K562 (cell line): ENCODE measurements around the gene HPS1. TPM values are rescaled to one million over a fixed set of nuclear protein-coding genes. Genes with fewer than 3 reads are reported as not detected.
A peak's percentile ranks its signal among the peaks of the same experiment; 100 is the strongest.

Experiments
- CREM ChIP-seq: IDR thresholded peaks from 2 replicates; pipeline ENCODE4 v1.6.1; 2014; ENCODE audit warnings: antibody characterized with exemption, low read depth
- ESRRA ChIP-seq: fragments of 450-650 bp; IDR thresholded peaks from 2 replicates; pipeline ENCODE4 v1.6.1; 2014; ENCODE audit warnings: low read depth, mild to moderate bottlenecking, moderate library complexity, borderline replicate concordance
- JUND ChIP-seq, 2 experiments: IDR thresholded peaks; 2 replicates in 1 of 2; 3 replicates in 1 of 2; pipeline ENCODE4 v1.6.1; 2011; ENCODE audit warnings: borderline replicate concordance in 2 of 2, low read depth in 2 of 2, low read length in 2 of 2, improper control_type of control experiment in 1 of 2, missing biosample characterization in 1 of 2, missing genetic modification characterization in 1 of 2, missing genetic modification reagents in 1 of 2
- POLR2G ChIP-seq: fragments of 200-400 bp; formaldehyde crosslinking; IDR thresholded peaks from 2 replicates; pipeline ENCODE4 v1.6.1; 2017; ENCODE audit warnings: low read depth, mild to moderate bottlenecking, antibody characterized with exemption, low read length, moderate library complexity
- polyA plus RNA-seq, 8 experiments: library from polyadenylated mRNA; depleted of rRNA in 4 of 8; stranded (reverse) in 5 of 8; unstranded in 3 of 8; fragments of >200 nt; fragmentation: Nextera tagmentation in 2 of 8; fragmentation: Illumina TruSeq in 1 of 8; extraction: Ambion mirVana in 2 of 8; extraction: Trizol in 1 of 8; gene quantifications; 2 replicates each; pipeline versions ENCODE4 v1.2.1 to v1.2.3, GENCODE V29; 2011 to 2014; ENCODE audit warnings: inconsistent platforms in 1 of 8, missing spikeins in 1 of 8
- total RNA-seq, 7 experiments: library from RNA; depleted of rRNA in 6 of 7; stranded (reverse); fragments of >200 nt in 6 of 7; fragmentation: Illumina TruSeq in 2 of 7; extraction: Trizol in 2 of 7; gene quantifications; 2 replicates each; pipeline versions ENCODE4 v1.2.1 to v1.2.3, GENCODE V29; 2011 to 2021; ENCODE audit warnings: low replicate concordance in 1 of 7
- TF ChIP-seq, protein P1 (sequence below), 2 experiments: fragments of 450-650 bp in 1 of 2; sonication (generic) in 1 of 2; formaldehyde crosslinking in 1 of 2; IDR thresholded peaks; 2 replicates each; pipeline versions ENCODE4 v1.7.1 to v1.9.0; 2016 to 2022; ENCODE audit warnings: inconsistent platforms in 1 of 2, mild to moderate bottlenecking in 1 of 2, missing genetic modification reagents in 1 of 2
- TF ChIP-seq, protein P2 (sequence below): sonication (generic); formaldehyde crosslinking; IDR thresholded peaks from 2 replicates; pipeline ENCODE4 v1.9.0; 2022; ENCODE audit warnings: mild to moderate bottlenecking, missing genetic modification reagents
- TF ChIP-seq, protein P3 (sequence below): fragments of 250-450 bp; sonication (Bioruptor Pico); IDR thresholded peaks from 2 replicates; pipeline ENCODE4 v1.4.0; 2020; ENCODE audit warnings: mild to moderate bottlenecking
- TF ChIP-seq, protein P4 (sequence below), 2 experiments: fragments of 250-450 bp in 1 of 2; fragments of 450-650 bp in 1 of 2; sonication (Bioruptor Pico) in 1 of 2; IDR thresholded peaks; 2 replicates each; pipeline versions ENCODE4 v1.6.1 to v1.8.0; 2016 to 2021; ENCODE audit warnings: mild to moderate bottlenecking in 2 of 2, moderate library complexity in 2 of 2, missing compliant biosample characterization in 1 of 2, missing genetic modification characterization in 1 of 2
- TF ChIP-seq, protein P5 (sequence below): fragments of 250-450 bp; sonication (Bioruptor Pico); IDR thresholded peaks from 2 replicates; pipeline ENCODE4 v1.4.0; 2020; ENCODE audit warnings: mild to moderate bottlenecking, moderate library complexity, borderline replicate concordance

The HPS1 gene
- total and polyA plus RNA-seq, 9 of the 15 experiments (the other 6 are each of a cell fraction or from before 2014, with no cell fraction given), result 18.1 to 43.6 (median 26.3) TPM

DNA sequence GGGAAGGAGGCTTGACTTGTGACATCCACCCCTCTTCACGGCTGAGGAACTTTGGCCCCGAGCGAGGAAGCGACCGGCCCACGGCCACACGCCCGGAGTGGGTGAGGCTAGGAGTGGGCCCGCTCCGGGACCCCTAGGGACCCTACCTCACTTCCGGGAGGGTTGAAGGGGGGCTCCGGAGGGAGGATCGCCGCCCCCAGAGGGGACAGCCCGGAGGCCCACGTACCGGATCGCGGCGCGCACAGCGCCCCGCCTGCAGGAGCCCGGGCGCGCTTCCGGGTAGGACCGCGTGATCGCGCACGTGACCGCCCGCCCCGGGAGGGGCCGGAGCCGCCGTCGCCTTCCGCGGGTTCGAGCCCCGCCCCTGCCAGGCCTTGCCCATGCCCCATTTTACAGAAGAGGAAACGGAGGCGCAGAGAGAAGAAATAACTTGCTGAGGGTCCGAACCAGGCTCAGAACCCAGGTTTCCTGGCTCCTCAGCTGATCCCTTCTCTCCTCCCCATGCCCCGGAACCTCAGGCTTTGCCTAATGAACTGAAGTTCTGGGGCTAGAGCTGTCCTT, at the start of gene HPS1 (continued):
- TF ChIP-seq, protein P1, sequence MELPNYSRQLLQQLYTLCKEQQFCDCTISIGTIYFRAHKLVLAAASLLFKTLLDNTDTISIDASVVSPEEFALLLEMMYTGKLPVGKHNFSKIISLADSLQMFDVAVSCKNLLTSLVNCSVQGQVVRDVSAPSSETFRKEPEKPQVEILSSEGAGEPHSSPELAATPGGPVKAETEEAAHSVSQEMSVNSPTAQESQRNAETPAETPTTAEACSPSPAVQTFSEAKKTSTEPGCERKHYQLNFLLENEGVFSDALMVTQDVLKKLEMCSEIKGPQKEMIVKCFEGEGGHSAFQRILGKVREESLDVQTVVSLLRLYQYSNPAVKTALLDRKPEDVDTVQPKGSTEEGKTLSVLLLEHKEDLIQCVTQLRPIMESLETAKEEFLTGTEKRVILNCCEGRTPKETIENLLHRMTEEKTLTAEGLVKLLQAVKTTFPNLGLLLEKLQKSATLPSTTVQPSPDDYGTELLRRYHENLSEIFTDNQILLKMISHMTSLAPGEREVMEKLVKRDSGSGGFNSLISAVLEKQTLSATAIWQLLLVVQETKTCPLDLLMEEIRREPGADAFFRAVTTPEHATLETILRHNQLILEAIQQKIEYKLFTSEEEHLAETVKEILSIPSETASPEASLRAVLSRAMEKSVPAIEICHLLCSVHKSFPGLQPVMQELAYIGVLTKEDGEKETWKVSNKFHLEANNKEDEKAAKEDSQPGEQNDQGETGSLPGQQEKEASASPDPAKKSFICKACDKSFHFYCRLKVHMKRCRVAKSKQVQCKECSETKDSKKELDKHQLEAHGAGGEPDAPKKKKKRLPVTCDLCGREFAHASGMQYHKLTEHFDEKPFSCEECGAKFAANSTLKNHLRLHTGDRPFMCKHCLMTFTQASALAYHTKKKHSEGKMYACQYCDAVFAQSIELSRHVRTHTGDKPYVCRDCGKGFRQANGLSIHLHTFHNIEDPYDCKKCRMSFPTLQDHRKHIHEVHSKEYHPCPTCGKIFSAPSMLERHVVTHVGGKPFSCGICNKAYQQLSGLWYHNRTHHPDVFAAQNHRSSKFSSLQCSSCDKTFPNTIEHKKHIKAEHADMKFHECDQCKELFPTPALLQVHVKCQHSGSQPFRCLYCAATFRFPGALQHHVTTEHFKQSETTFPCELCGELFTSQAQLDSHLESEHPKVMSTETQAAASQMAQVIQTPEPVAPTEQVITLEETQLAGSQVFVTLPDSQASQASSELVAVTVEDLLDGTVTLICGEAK (IDR thresholded peaks at IDR 0.05), result 0 out of 2 replicates have a peak, but pooled peaks have one; percentile 11
- TF ChIP-seq, protein P1 (CRISPR knock-in tag; IDR thresholded peaks at IDR 0.05), result no peak
- TF ChIP-seq POLR2G, result peak; percentile 91
- TF ChIP-seq, protein P2, sequence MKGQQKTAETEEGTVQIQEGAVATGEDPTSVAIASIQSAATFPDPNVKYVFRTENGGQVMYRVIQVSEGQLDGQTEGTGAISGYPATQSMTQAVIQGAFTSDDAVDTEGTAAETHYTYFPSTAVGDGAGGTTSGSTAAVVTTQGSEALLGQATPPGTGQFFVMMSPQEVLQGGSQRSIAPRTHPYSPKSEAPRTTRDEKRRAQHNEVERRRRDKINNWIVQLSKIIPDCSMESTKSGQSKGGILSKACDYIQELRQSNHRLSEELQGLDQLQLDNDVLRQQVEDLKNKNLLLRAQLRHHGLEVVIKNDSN, result peak; percentile 96
- TF ChIP-seq, protein P3, sequence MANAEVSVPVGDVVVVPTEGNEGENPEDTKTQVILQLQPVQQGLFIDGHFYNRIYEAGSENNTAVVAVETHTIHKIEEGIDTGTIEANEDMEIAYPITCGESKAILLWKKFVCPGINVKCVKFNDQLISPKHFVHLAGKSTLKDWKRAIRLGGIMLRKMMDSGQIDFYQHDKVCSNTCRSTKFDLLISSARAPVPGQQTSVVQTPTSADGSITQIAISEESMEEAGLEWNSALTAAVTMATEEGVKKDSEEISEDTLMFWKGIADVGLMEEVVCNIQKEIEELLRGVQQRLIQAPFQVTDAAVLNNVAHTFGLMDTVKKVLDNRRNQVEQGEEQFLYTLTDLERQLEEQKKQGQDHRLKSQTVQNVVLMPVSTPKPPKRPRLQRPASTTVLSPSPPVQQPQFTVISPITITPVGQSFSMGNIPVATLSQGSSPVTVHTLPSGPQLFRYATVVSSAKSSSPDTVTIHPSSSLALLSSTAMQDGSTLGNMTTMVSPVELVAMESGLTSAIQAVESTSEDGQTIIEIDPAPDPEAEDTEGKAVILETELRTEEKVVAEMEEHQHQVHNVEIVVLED (CRISPR knock-in tag), result peak; percentile 40; the same call in 1 of the 2 replicates
- TF ChIP-seq ESRRA, result peak; percentile 92
- TF ChIP-seq, protein P4, sequence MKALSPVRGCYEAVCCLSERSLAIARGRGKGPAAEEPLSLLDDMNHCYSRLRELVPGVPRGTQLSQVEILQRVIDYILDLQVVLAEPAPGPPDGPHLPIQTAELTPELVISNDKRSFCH (CRISPR knock-in tag; IDR thresholded peaks at IDR 0.05), result no peak
- TF ChIP-seq, protein P4 (tag; IDR thresholded peaks at IDR 0.05), result peak; percentile 62
- TF ChIP-seq, protein P5, sequence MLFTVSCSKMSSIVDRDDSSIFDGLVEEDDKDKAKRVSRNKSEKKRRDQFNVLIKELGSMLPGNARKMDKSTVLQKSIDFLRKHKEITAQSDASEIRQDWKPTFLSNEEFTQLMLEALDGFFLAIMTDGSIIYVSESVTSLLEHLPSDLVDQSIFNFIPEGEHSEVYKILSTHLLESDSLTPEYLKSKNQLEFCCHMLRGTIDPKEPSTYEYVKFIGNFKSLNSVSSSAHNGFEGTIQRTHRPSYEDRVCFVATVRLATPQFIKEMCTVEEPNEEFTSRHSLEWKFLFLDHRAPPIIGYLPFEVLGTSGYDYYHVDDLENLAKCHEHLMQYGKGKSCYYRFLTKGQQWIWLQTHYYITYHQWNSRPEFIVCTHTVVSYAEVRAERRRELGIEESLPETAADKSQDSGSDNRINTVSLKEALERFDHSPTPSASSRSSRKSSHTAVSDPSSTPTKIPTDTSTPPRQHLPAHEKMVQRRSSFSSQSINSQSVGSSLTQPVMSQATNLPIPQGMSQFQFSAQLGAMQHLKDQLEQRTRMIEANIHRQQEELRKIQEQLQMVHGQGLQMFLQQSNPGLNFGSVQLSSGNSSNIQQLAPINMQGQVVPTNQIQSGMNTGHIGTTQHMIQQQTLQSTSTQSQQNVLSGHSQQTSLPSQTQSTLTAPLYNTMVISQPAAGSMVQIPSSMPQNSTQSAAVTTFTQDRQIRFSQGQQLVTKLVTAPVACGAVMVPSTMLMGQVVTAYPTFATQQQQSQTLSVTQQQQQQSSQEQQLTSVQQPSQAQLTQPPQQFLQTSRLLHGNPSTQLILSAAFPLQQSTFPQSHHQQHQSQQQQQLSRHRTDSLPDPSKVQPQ (CRISPR knock-in tag), result peak; percentile 90
- TF ChIP-seq CREM, result peak; percentile 49; the same call in 1 of the 2 replicates
- no peak for TF ChIP-seq JUND (IDR thresholded peaks at IDR 0.05; ENCODE audit: borderline replicate concordance, low read depth, low read length)
- TF ChIP-seq JUND (tag; IDR thresholded peaks at IDR 0.05; ENCODE audit: borderline replicate concordance, low read depth, low read length), result peak; percentile 34; the same call in 1 of the 3 replicates
